Sigmoid colon (tissue), 4 donors: Measurements from ENCODE around the gene RPTOR.

ENCODE experiments used
- POLR2A ChIP-seq, 2 donors: fragments of 450-650 bp; IDR thresholded peaks; one replicate each; pipeline ENCODE4 v1.6.1; 2016; ENCODE audit warnings: antibody characterized with exemption in 2 of 2, mild to moderate bottlenecking in 2 of 2, moderate library complexity in 2 of 2
- POLR2AphosphoS5 ChIP-seq, 4 donors: sonication (generic); formaldehyde crosslinking; IDR thresholded peaks; one replicate each; pipeline ENCODE4 v1.6.1; 2017; ENCODE audit warnings: antibody characterized with exemption in 4 of 4
- TF ChIP-seq, protein P1 (sequence below), 4 experiments: fragments of 450-650 bp in 3 of 4; fragments of 200-600 bp in 1 of 4; IDR thresholded peaks; one replicate each; pipeline ENCODE4 v1.5.1; 2016 to 2019; ENCODE audit warnings: antibody characterized with exemption in 4 of 4, mild to moderate bottlenecking in 3 of 4, moderate library complexity in 2 of 4

DNA sequence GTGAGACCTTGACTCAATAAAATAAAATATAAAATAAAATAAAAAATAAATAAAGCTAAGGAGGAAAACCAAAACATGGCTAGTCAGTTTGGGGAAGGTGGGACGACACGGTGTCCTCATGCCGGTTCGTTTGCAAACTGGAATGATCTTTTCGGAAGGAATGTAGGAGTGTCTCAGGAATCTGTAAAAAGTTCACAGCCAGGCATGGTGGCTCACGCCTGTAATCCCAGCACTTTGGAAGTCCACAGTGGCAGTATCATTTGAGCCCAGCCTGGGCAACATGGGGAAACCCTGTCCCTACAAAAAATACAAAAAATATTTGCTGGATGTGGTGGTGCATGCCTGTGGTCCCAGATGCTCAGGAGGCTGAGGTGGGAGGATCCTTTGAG lies 14.7 kb upstream of the RPTOR start:
- TF ChIP-seq POLR2A (IDR thresholded peaks at IDR 0.05) = no peak
- TF ChIP-seq, protein P1, sequence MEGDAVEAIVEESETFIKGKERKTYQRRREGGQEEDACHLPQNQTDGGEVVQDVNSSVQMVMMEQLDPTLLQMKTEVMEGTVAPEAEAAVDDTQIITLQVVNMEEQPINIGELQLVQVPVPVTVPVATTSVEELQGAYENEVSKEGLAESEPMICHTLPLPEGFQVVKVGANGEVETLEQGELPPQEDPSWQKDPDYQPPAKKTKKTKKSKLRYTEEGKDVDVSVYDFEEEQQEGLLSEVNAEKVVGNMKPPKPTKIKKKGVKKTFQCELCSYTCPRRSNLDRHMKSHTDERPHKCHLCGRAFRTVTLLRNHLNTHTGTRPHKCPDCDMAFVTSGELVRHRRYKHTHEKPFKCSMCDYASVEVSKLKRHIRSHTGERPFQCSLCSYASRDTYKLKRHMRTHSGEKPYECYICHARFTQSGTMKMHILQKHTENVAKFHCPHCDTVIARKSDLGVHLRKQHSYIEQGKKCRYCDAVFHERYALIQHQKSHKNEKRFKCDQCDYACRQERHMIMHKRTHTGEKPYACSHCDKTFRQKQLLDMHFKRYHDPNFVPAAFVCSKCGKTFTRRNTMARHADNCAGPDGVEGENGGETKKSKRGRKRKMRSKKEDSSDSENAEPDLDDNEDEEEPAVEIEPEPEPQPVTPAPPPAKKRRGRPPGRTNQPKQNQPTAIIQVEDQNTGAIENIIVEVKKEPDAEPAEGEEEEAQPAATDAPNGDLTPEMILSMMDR (IDR thresholded peaks at IDR 0.05) = no peak
- no peak for TF ChIP-seq POLR2AphosphoS5 (IDR thresholded peaks at IDR 0.05)
